SW 1271 (cell line): ENCODE measurements around the gene STIL.
"Not testable (repeated sequence)": the region's sequence is repeated elsewhere in the genome, so short reads cannot be mapped to it uniquely, and the experiment has no call there.

ENCODE experiments used
- DNase-seq, 2 experiments: peaks; one replicate each; lab custom pipeline; 2025; lab: John Stamatoyannopoulos, UW

STIL gene

DNA sequence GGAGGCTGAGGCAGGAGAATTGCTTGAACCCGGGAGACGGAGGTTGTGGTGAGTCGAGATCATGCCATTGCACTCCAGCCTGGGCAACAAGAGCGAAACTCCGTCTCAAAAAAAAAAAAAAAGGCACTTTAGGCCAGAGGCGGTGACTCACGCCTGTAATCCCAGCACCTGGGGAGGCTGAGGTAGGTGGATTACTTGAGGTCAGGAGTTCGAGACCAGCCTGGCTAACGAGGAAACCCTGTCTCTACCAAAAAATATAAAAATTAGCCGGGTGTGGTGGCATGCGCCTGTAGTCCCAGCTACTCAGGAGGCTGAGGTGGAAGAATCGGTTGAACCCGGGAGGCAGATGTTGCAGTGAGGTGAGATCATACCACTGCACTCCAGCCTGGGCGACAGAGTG lies 6.0 kb upstream of the STIL start:
- not testable (repeated sequence) for DNase-seq

DNA sequence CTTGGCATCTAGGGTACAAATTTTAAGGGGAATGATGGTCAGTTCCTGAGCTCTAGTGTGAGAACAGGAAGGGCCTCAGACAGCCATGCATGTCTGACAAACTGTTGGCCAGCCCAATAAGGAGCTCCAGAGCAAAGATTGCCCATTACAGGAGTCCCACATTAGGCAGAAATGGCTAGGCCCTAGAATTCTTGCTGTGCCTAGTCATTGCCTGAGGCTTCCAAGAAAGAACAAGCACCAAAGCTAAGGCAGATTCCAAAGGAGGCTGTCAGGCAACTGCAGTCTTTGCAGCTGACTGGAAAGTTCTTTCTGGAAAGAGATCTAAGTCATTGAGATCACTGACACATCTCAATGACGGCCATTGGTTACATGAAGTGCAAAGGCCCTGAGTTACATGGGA lies 3.9 kb upstream of the STIL start:
- peak; percentile 7 to 12 for DNase-seq

DNA sequence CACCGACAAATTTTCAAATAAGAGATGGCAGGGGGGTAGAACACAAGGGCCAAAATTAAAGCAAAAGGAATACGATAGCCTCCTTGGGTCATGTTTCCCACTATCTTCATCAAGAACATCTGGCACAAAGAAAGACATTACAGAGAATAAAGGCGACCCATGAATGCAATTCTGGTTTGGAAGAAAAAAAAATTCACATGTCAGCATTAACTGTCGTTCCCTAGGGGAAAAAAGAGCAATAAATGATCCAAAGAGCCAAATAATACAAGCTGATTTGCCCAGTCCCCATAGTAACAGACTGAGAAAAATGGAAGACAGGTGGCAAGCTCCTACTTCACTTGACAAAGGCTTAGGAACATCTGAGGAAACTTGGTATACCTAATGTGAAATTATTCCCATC lies 4.5 kb downstream of the STIL start:
- no peak for DNase-seq

DNA sequence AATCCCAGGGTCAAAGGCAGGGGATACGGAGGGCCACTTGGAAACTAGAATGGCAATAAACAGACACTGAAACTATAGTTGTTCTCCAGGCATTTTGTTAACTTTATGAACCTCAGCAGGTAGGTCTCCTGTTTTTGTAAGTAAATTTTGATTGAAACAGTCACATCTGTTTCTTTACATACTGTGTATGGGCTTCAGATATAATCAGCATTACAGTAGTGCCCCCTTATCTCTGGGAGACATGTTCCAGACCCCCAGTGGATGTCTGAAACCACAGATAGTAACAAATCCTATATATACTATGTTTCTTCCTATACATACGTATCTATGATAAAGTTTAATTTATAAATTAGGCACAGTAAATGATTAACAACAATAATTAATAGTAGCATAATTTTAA lies 11.5 kb downstream of the STIL start:
- DNase-seq = no peak

DNA sequence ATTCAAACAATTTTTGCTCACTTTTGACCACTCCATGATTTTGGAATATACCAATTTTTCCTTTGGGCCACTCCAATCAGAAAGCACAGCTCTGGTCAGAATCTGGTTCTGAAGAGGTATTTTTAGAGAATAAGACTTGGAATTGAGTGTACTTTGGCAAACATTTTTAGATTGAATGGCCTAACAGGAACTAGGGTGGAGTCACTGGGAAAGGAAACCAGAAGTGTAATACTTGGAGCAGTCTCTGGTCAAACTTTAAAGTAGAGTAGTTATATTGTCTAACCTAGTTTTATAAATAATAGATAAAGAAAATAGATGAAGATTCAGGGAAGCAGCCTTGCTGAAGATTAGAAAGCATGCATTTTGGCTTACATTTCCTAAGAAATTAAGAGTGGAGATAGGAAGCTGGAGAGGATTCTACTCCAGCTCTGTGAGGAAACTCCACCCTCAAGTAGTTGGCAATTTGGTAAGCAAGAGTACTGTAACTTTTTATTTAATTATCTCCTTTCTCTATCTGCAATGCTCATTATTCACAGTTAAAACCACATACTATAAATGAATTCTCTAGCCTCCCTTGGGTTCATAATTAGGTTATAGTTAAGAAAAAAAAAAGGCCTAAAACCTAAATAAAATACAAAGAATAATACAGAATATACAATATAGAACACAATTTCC lies 15.8 kb downstream of the STIL start:
- DNase-seq = no peak

DNA sequence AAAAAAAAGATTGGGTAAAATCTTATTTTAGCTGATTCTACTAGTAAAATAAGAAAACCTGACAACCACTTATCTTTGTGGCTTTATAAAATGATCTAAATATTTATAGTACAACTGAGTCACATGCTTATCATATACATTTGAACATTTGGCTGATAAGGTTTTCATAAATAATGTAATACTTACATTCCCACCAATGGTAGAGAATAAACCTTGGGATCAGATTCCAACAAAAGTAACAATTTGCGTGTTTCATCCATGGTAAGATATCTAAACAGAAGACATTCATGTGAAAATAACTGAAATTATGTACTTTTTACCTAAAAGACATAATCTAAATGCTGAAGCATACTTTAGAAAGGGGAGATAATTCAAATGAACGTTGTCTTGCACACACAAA lies 18.4 kb downstream of the STIL start:
- DNase-seq = no peak

DNA sequence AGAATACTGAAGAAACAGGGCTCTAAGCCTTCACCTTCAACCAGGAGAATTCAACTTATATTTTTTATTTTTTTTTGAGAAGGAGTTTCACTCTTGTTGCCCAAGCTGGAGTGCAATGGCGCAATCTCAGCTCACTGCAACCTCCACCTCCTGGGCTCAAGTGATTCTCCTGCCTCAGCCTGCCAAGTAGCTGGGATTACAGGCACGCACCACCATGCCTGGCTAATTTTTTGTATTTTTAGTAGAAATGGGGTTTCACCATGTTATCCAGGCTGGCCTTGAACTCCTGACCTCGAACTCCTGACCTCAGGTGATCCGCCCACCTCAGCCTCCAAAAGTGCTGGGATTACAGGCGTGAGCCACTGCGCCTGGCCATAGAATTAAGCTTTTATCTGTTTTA lies 19.1 kb downstream of the STIL start:
- not testable (repeated sequence) for DNase-seq

DNA sequence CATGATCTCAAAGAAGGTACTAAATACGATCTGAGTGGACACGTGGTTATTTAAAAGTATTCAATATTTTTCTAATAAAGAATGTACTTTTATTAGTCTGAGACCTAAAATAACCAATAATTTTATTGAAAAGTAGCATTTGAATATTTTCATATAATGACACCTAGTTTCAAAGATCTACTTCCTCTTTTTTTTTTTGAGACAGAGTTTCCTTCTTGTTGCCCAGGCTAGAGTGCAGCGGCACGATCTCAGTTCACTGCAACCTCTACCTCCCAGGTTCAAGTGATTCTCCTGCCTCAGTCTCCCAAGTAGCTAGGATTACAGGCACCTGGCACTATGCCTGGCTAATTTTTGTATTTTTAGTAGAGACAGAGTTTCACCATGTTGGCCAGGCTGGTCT lies 25.8 kb downstream of the STIL start:
- not testable (repeated sequence) for DNase-seq

DNA sequence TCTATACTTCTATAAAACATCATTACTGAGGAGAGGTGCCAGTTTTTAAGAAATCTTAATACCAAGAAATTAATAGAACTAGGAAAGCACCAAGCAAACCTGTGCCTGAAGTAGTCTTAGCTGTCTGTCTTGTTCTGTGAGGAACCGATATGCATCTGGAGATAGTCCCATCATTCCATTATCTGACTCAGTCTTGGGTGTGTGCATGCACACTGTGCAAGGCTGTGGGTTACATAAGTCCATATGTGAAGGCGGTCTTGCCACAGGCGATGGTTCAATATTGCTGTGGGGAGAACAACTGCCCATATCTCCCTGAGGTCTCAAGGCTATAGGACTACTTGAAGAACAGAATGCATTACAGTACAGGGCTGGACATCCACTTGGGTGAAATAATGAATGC lies 33.8 kb downstream of the STIL start:
- DNase-seq = no peak

DNA sequence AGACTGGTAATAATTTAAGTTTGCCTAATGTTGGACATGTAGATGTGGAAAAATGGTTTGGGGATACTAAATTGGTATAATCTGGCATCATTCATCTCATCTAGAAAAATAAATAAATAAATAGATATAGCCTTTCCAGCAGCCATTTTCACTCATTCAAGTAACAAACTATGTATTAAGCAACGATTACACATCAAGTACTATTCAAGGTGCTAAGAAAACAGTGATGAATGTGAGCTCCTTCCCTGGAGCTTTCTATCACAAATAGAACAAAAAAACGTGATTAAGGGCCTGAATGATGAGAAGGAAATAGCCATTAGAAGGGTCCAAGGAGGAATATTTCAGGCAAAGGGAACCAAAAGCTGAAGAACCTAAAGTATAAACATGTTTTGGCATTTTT lies 37.1 kb downstream of the STIL start:
- no peak for DNase-seq

DNA sequence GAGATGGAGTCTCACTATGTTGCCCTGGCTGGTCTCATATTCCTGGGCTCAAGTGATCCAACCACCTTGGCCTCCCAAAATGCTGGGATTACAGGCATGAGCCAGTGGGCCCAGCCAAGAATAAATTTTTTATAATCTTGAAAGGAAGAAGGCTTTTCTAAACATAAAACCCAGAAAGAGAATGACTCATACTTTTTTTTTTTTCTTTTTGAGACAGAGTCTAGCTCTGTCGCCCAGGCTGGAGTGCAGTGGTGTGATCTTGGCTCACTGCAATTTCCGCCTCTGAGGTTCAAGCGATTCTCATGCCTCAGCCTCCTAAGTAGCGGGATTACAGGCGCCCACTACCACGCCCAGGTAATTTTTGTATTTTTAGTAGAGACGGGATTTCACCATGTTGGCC lies 38.1 kb downstream of the STIL start:
- not testable (repeated sequence) for DNase-seq

DNA sequence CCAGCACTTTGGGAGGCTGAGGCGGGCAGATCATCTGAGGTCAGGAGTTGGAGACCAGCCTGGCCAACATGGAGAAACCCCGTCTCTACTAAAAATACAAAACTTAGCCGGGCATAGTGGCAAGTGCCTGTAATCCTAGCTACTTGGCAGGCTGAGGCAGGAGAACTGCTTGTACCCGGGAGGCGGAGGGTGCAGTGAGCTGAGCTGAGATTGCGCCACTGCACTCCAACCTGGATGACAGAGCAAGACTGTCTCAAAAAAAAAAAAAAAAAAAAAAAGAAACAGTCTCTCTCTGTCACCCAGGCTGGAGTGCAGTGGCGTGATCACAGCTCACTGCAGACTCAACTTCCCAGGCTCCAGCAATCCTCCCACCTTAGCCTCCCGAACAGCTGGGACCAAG lies 48.4 kb downstream of the STIL start:
- not testable (repeated sequence) for DNase-seq

DNA sequence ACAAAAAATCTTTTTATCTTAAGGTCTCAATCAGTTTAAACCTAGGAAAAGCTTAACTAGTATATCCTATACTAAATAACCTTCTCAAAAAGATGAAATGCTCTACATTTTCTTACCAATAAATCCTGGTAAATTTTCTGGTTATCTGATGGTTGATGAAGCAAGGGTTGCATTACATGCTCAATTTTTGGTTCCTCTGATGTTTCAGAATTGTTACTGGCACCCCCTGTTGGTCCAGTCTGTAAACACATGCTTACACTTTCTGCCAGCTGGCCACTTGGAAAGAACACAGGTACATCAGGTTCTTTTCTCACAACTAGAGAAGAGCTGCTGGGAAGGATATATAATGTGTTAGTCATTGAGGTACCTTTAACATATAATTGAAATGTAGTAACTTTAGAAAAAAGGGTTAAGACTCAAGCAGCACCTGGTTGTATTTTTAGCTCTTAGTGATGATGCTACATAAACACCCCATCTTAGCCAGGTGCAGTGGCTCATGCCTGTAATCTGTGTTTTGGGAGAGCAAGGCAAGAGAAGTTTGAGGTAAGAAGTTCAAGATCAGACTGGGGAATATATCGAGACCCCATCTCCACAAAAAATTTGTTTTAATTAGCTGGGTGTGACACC lies 51.0 kb downstream of the STIL start:
- DNase-seq = peak in 1 of 2 experiments; percentile 32

DNA sequence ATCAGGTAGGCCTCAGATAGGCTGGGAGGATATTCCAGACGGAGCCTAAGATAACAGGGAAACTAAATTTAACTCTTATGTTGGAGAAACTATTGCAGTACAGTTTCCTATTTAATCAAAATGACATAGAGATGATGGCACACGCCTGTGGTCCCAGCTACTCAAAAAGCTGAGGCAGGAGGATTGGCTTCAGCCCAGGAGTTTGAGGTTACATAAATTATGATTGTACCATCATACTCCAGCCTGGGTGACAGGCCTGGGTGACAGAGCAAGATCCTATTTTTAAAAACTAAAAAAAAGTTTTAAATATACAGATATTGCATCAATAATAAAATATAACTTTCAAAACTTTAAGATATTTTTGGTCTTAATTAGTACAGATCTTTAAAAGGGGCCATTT lies 56.7 kb downstream of the STIL start:
- DNase-seq = no peak

DNA sequence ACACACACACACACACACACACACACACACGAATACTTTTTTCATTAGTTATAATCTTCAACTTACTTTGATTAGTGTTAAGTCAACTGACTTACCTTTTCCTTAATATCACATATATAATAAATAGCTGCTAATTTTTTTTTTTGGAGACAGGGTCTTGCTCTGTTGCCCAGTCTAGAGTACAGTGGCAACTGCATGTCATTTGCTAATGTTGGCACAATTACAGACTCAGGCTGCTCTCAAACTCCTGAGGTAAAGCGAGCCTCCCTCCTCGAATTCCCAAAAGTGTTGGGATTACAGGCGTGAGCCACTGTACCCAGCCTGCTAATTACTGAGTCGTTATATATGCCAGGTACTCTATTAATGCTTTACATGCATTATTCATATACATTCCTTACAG lies 61.2 kb downstream of the STIL start:
- no peak for DNase-seq

DNA sequence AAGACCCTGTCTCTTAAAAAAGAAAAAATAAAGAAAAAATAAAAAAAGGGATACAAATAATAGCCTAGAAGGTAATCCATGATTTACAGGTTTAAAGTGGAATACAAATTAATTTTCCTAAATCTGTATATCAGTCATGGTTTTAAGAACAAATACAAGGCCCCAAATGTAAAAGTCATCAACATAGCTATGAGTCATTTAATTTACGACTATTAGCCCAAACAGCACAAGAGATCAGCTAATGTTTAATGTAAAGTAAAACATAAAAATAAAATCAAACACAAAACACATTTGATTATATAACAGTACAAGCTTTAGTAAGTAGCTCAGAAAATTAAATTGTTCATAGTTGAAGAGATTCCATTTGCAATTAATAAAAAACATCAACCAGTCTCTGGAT lies 61.6 kb downstream of the STIL start:
- no peak for DNase-seq

DNA sequence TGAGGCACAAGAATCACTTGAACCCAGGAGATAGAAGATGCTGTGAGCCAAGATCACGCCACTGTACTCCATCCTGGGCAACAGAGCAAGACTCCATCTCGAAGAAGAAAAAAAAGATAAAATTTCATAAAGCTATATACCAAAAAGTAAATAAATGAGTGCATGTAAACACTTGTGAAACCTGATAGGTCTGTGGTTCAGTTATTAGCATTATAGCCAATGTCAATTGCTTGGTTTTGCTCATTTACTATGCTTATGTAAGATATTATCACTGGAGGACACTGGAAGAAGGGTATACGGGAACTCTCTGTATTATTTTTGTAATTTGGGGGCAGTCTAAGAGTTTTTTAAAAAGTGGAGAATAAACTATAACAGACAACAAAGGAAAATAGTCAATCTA lies 64.2 kb downstream of the STIL start:
- no peak for DNase-seq

DNA sequence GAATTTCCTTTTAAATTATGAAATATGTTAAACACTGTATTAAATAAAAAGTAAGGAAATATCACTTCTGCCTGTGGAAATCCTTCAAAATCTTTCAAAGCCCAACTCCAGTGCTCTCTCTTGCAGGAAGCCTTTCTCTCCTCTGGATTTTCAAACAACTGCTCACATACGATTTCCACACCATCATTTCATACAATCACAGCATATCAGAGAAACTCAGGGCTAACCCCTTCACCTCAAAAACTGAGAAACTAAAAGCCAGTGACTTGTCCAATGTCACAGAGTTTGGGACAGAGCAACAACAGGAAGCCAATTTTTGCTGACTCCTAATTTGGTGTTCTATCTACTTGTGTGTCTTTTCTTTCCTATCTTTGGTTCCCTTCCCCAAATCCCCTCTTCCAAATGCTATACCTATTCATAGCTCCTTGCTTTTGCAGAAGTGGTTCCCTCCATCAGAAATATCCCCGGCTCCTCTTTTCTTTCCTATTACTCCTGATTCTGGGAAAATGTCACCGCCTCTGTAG lies 69.5 kb downstream of the STIL start:
- no peak for DNase-seq

DNA sequence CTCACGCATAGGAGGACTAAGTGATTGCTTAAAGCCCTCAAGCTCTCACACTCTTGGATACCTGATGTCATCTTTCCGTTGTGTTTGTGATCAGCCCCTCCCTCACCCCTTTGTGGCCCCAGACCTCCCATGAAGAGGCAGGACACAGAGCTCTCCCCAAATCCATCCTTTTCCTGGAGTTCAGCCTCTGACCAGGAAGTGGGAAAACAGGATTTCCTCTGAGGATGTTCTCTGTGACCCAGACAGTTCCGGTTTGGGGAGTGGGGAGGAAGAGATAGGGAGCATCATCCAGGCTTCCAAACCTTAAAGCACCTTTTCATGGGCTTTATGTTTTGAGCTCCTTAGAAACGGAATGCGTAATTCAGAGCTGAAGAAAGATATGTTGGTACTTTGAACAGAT lies 70.0 kb downstream of the STIL start:
- DNase-seq = no peak

DNA sequence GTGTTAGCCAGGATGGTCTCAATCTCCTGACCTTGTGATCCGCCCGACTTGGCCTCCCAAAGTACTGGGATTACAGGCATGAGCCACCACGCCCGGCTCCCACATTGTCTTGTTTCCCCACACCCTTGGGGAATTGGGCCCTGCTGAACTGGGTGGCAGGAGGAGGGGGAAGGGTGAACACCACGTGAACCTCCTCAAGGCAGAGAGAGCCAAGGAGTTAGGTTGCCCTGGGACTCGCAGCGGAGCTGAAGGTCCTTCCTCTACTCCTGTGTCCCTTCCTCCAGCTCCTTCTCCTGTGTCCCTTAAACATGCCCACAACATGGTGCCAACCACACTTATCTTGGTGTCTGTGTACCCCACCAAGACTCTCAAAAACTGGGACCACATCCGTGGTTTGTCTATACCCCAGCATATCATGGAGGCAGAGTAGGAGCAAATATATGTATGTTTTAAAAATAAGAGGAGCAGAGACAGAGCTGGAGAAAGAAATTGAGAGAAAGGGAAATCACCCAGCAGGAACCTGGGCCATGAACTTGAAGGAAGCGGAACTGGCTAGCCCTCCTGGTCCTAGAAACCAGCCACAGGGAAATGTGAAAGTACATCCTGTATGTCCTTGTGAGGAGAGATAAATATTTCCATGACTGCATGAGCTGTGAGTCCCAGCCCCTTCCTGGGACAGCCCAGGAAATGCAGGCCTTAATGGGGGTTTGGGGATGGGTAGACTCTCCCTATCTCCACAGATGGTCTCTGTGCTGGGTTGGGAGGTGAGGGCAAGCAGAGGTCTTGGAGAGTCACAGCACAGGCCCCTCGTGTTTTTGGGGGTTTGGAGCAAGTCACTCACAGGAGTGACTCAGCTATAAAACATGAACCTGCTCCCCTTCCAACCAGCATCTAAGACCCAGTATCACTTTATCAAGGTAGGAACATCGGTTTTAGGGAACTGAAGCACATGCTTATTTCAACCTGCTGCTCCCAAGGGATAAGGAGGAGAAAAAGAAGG lies 72.5 kb downstream of the STIL start:
- DNase-seq = no peak

DNA sequence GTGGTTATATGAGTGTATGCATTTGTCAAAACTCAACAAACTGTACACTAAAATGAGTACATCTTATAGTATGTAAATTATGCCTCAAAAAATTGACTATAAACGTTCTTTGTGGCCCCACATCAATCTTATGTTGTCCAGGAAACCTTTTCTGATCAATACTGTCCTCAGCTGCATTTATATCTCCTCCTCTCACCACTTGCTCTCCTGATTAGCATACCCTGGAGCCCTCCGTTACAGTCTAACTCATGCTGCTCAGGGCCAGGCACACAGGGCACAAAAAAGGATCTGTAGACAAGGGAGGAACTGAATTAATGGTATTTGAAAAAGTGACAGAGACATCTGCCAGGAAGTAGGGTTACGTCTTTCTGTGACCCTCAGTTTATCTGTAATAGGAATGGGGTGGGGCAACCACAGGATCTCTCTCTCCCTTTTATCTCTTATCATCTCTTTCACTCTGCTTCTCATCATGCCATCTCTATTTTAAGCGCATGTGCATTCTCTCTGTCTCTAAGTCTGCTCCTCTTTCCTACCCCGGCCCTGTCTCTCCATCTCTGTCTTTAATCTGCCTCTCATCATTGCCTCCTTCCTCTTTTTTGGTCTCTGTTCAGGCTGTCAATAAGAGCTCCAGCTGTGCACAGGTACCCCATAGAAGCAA lies 74.9 kb downstream of the STIL start:
- DNase-seq = no peak

DNA sequence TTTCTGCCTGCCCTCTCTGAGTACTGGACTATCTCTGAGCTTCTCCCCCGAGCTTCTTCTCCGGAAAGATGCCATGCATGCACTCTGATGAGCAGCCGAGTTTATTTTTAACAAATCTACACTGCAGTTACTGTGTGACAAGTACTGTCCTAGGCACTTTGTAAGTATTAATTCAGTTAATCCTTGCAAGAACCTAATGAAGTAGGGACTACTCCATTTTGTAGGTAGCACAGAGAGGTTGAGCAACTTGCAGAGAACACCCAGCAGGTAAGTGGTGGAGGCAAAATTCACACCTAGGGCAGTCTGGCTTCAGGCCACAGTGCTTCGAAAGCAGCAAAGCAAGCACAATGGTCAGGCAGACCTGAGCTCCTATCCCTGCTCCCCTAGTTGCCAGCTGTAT lies 78.1 kb downstream of the STIL start:
- DNase-seq = no peak
